ENCODE measurements around the gene PTMA.

GRCh38 chr2:231709636-231709980 is 1.3 kb downstream of the PTMA start:
- TF ChIP-seq CTCF (IDR thresholded peaks at IDR 0.05) (no peak), POLR2A (IDR thresholded peaks at IDR 0.05) (no peak)
